ENCODE results near the gene CHCHD3. TPM values are rescaled to one million over a fixed set of nuclear protein-coding genes. Genes with fewer than 3 reads are reported as not detected.

The CHCHD3 gene
- total RNA-seq, 3 donors from 2014 or later = 52.1 to 59.4 (median 53.1) TPM

- Histone ChIP-seq H3K36me3 (no peaks in the 10 kb centered on the region), H3K4me3 (no peak overlapping the region), H3K4me1 (no peaks in the 10 kb centered on the region), H3K27me3 (no peaks in the 10 kb centered on the region), H3K9me3 (no peaks in the 10 kb centered on the region), H3K27ac (no peak overlapping the region)
- intact Hi-C loops (cut with DNase I; ENCODE audit: low total_unique reads) = no loop called here
- no peak for TF ChIP-seq POLR2AphosphoS5 (IDR thresholded peaks at IDR 0.05)
- TF ChIP-seq CTCF (IDR thresholded peaks at IDR 0.05) = no peak
- no peak for TF ChIP-seq POLR2A (IDR thresholded peaks at IDR 0.05)
- DNase-seq (ENCODE audit: low spot score in 2 of 2) = no peak
Measured at GRCh38 chr7:132942701-132943100, 139.2 kb downstream of the CHCHD3 start.

GRCh38 chr7:132941905-132942304 lies 140.0 kb downstream of the CHCHD3 start:
- no peak for TF ChIP-seq POLR2AphosphoS5 (IDR thresholded peaks at IDR 0.05)
- TF ChIP-seq POLR2A (IDR thresholded peaks at IDR 0.05) = no peak
- TF ChIP-seq CTCF (IDR thresholded peaks at IDR 0.05) = no peak
- no peaks in the 10 kb centered on the region for H3K27me3 ChIP-seq
- no peaks in the 10 kb centered on the region for H3K9me3 ChIP-seq
- H3K27ac ChIP-seq = no peak overlapping the region
- no peak for DNase-seq (ENCODE audit: low spot score in 2 of 2)
- intact Hi-C loops (cut with DNase I; ENCODE audit: low total_unique reads) = no loop called here
- no peak overlapping the region for H3K4me3 ChIP-seq
- no peaks in the 10 kb centered on the region for H3K36me3 ChIP-seq
- H3K4me1 ChIP-seq = no peaks in the 10 kb centered on the region

- no peak overlapping the region for H3K27ac ChIP-seq
- DNase-seq (ENCODE audit: low spot score in 2 of 2) = no peak
- no peaks in the 10 kb centered on the region for H3K4me1 ChIP-seq
- no peaks in the 10 kb centered on the region for H3K27me3 ChIP-seq
- TF ChIP-seq CTCF (IDR thresholded peaks at IDR 0.05) (no peak), POLR2A (IDR thresholded peaks at IDR 0.05) (no peak), POLR2AphosphoS5 (IDR thresholded peaks at IDR 0.05) (no peak)
- H3K4me3 ChIP-seq = no peak overlapping the region
- H3K36me3 ChIP-seq = no peaks in the 10 kb centered on the region
- no peaks in the 10 kb centered on the region for H3K9me3 ChIP-seq
- intact Hi-C loops (cut with DNase I; ENCODE audit: low total_unique reads) = no loop called here
Measured at GRCh38 chr7:132941428-132941827, 140.5 kb downstream of the CHCHD3 start.

- Histone ChIP-seq H3K4me1 (no peaks in the 10 kb centered on the region), H3K9me3 (peaks cover 3 to 8% of the 10 kb centered on the region in 2 donors), H3K27ac (no peak overlapping the region), H3K27me3 (no peaks in the 10 kb centered on the region), H3K36me3 (no peaks in the 10 kb centered on the region), H3K4me3 (no peak overlapping the region)
- TF ChIP-seq POLR2A (IDR thresholded peaks at IDR 0.05) = no peak
- no peak for TF ChIP-seq POLR2AphosphoS5 (IDR thresholded peaks at IDR 0.05)
- no peak for TF ChIP-seq CTCF (IDR thresholded peaks at IDR 0.05)
- intact Hi-C loops (cut with DNase I; ENCODE audit: low total_unique reads) = no loop called here
- DNase-seq (ENCODE audit: low spot score in 2 of 2) = no peak
Measured at GRCh38 chr7:132940084-132940483, 141.8 kb downstream of the CHCHD3 start.

- H3K27me3 ChIP-seq = no peaks in the 10 kb centered on the region
- H3K9me3 ChIP-seq = peaks cover 3 to 8% of the 10 kb centered on the region in 2 donors
- no peaks in the 10 kb centered on the region for H3K4me1 ChIP-seq
- H3K27ac ChIP-seq = no peak overlapping the region
- intact Hi-C loops (cut with DNase I; ENCODE audit: low total_unique reads) = no loop called here
- TF ChIP-seq POLR2A (IDR thresholded peaks at IDR 0.05) (no peak), CTCF (IDR thresholded peaks at IDR 0.05) (no peak), POLR2AphosphoS5 (IDR thresholded peaks at IDR 0.05) (no peak)
- H3K4me3 ChIP-seq = no peak overlapping the region
- no peaks in the 10 kb centered on the region for H3K36me3 ChIP-seq
- no peak for DNase-seq (ENCODE audit: low spot score in 2 of 2)
Measured at GRCh38 chr7:132939495-132939894, 142.4 kb downstream of the CHCHD3 start.

All from breast epithelium (tissue), 4 donors.